Measurements from ENCODE around the gene LAMC3.

Gene LAMC3

GRCh38 chr9:131008909-131009618 is at the start of gene LAMC3:
Gene LAMC3, plus strand, starts transcription at chr9:131009174. Its CDS starts 41 bp downstream, at chr9:131009215.
- peak; percentile 58 for DNase-seq

- no peak for DNase-seq
These were observed 49.1 kb upstream of the LAMC3 start for GRCh38 chr9:130959809-130960334.

GRCh38 chr9:130960522-130961378 is 48.2 kb upstream of the LAMC3 start:
- DNase-seq, result no peak

- DNase-seq, result no peak
These were observed 47.3 kb upstream of the LAMC3 start for GRCh38 chr9:130961511-130962300.

GRCh38 chr9:130962418-130963316 is 46.3 kb upstream of the LAMC3 start:
- DNase-seq, result peak; percentile 31

GRCh38 chr9:130963337-130963908 is 45.6 kb upstream of the LAMC3 start:
- no peak for DNase-seq

- no peak for DNase-seq
These were observed 45.1 kb upstream of the LAMC3 start for GRCh38 chr9:130963916-130964315.

- DNase-seq, result no peak
These were observed 43.3 kb upstream of the LAMC3 start for GRCh38 chr9:130965680-130966079.

GRCh38 chr9:130970052-130970451 is 38.9 kb upstream of the LAMC3 start:
- DNase-seq, result no peak

- DNase-seq, result no peak
These were observed 38.1 kb upstream of the LAMC3 start for GRCh38 chr9:130970855-130971254.

- DNase-seq, result no peak
These were observed 37.6 kb upstream of the LAMC3 start for GRCh38 chr9:130971294-130971849.

GRCh38 chr9:130972277-130972956 is 36.6 kb upstream of the LAMC3 start:
- no peak for DNase-seq

- no peak for DNase-seq
These were observed 35.9 kb upstream of the LAMC3 start for GRCh38 chr9:130972957-130973685.

GRCh38 chr9:130973686-130974281 is 35.2 kb upstream of the LAMC3 start:
- DNase-seq, result peak; percentile 52

- DNase-seq, result no peak
These were observed 34.3 kb upstream of the LAMC3 start for GRCh38 chr9:130974697-130975096.

- DNase-seq, result no peak
These were observed 33.8 kb upstream of the LAMC3 start for GRCh38 chr9:130975156-130975555.

- DNase-seq, result no peak
These were observed 32.8 kb upstream of the LAMC3 start for GRCh38 chr9:130975932-130976841.

GRCh38 chr9:130977811-130978221 is 31.2 kb upstream of the LAMC3 start:
- DNase-seq, result no peak
